Gastrocnemius medialis (tissue), 4 donors: ENCODE results near the gene NCAN.

Experiments used
- CTCF ChIP-seq, 5 experiments: fragments of 450-650 bp in 3 of 5; fragments of 200-600 bp in 2 of 5; sonication (generic) in 2 of 5; IDR thresholded peaks in 4 of 5; conservative IDR thresholded peaks in 1 of 5; 1 replicate in 4 of 5; 2 replicates in 1 of 5; pipeline ENCODE4 v1.5.1; 2016 to 2019; ENCODE audit warnings: antibody characterized with exemption in 5 of 5, mild to moderate bottlenecking in 3 of 5, moderate library complexity in 3 of 5
- POLR2A ChIP-seq, 2 donors: fragments of 450-650 bp; IDR thresholded peaks; one replicate each; pipeline ENCODE4 v1.6.1; 2017; ENCODE audit warnings: antibody characterized with exemption in 2 of 2, mild to moderate bottlenecking in 2 of 2, moderate library complexity in 2 of 2

- TF ChIP-seq CTCF (IDR thresholded peaks at IDR 0.05 in 4 of 5, conservative IDR thresholded peaks at IDR 0.05 in 1 of 5) (no peak), POLR2A (IDR thresholded peaks at IDR 0.05) (no peak)
Observed at GRCh38 chr19:19263886-19264487, 52.2 kb downstream of the NCAN start.
